ENCODE measurements around the gene TYMP.

DNA sequence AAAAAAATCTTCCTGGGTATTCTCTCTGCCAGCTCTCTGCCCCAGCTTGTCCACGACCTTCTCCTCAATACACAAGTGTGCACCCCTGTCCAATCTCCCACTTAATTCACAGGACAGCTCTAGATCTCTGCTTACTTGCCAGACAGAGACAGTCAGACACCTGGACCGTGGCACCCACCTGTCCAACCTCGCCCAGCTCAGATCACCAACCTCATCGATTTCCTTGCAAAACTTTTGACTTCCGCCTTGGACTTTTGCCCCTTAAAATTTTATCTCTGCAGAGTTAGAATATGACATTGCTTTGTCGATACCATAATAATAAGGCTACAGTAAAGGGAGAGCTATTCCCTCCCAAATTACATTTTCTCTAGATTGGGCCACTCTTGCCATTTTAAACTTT lies 32.7 kb downstream of the TYMP start:
- TF ChIP-seq, protein P1, sequence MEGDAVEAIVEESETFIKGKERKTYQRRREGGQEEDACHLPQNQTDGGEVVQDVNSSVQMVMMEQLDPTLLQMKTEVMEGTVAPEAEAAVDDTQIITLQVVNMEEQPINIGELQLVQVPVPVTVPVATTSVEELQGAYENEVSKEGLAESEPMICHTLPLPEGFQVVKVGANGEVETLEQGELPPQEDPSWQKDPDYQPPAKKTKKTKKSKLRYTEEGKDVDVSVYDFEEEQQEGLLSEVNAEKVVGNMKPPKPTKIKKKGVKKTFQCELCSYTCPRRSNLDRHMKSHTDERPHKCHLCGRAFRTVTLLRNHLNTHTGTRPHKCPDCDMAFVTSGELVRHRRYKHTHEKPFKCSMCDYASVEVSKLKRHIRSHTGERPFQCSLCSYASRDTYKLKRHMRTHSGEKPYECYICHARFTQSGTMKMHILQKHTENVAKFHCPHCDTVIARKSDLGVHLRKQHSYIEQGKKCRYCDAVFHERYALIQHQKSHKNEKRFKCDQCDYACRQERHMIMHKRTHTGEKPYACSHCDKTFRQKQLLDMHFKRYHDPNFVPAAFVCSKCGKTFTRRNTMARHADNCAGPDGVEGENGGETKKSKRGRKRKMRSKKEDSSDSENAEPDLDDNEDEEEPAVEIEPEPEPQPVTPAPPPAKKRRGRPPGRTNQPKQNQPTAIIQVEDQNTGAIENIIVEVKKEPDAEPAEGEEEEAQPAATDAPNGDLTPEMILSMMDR (conservative IDR thresholded peaks at IDR 0.05 in 1 of 2, IDR thresholded peaks at IDR 0.05 in 1 of 2; ENCODE audit: extremely low read depth in 1 of 2, insufficient read depth in 1 of 2, low read depth in 1 of 2, low read length in 2 of 2): no peak
- TF ChIP-seq EZH2 (IDR thresholded peaks at IDR 0.05; ENCODE audit: borderline replicate concordance, low read length): no peak

Measured in mammary epithelial cell (primary cell).